Endometrial microvascular endothelial cells (primary cell): ENCODE data around the gene DBX1. TPM values are rescaled to one million over a fixed set of nuclear protein-coding genes. Genes with fewer than 3 reads are reported as not detected.
"Not testable (repeated sequence)": the region's sequence is repeated elsewhere in the genome, so short reads cannot be mapped to it uniquely, and the experiment has no call there.

ENCODE experiments used
- in situ Hi-C: cut with HindIII; loops from 2 replicates; pipeline ENCODE4 v1.10.0; 2017; ENCODE audit warnings: low sequenced_read_pairs, low pct_unique_long_range_greater_than_20kb; ENCODE audit errors: inconsistent ontology term
- total RNA-seq: library from RNA; depleted of rRNA; stranded (reverse); fragments of >200 nt; gene quantifications from one replicate; pipeline ENCODE4 v1.2.3, GENCODE V29; 2015; ENCODE audit errors: inconsistent ontology term

DBX1 gene
- not detected for total RNA-seq

GRCh38 chr11:20160425-20161229, at the start of gene DBX1:
TSS of gene DBX1 (minus strand) at chr11:20160475. CDS start at chr11:20160324, 151 bp downstream.
- in situ Hi-C loops = no loop called here

- in situ Hi-C loops = no loop called here
Measured at GRCh38 chr11:20208622-20209111, 48.4 kb upstream of the DBX1 start.

GRCh38 chr11:20207781-20208621, 47.7 kb upstream of the DBX1 start:
- in situ Hi-C loops = no loop called here

DNA sequence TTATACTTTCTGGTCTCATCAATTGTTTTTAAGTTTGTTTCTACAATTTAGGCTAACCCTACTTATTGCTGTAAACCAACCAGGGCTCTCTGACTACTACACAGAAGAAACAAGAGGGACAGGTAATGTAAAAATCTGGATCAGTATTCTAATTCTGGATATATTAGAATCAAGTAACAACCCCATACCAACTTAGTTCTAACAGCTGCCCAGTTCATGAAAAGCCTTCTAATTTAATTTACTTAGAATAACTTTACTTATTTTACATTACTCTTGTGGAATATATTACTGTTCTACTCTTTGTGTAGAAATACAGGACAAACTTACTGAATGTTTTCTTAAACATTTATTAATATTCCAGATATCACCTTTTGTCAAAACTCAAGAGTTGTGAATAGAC, 45.5 kb upstream of the DBX1 start:
- in situ Hi-C loops = no loop called here

DNA sequence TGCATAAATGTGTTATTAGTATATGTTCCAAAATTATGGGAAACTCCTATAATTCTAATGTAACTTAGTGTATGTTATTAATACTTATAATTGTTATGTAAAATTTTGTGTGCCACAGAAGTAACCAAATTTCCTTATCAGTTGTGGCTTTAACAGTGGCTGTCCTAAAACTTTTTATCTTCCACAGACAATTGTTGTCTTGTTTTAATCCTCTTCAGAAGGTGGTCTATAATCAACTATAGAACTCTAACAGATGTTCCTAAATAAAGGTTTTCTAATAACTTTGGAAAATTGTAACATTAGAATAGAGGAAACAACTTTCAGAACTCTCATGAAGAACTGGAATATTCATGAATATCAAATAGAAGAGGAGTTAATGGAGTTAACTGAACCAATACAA, 44.4 kb upstream of the DBX1 start:
- in situ Hi-C loops = no loop called here

DNA sequence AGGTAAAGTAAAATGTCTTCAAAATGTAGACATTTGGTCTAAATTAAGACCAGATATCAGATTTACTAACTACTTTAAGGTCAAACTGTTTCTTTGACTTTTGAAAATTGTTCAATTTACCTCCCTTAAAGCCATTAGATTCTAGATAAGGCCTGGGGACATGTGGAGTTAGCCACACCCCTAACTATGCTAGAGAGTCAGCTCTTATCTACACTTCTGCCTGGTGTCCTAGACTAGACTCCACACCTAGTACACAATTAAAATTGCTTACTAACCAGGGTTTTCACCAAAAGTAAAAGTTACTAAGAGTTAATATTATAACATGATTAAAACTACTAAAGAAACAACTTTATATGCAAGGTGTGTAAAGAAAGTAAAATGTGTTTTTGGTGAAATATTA, 43.6 kb upstream of the DBX1 start:
- in situ Hi-C loops = no loop called here

DNA sequence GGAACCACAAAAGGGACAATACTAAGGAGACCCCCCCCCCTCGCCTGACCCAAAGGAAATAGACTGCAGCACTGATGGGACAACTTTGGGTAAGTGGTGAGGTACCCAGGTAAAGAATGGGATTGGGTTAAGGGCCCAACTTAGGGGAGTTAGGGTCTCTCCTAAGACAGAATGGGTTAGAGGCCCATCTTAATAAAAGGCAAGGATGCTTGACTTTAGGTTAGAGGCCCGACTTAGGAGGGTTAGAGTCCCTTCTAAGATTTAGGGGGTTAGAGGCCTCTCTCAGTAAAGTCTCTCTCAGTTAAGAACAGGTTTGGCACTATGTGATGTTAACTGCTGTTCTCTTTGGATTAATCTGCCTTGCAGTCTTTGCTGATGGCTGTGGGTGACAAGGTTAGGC, 41.0 kb upstream of the DBX1 start:
- in situ Hi-C loops = no loop called here

DNA sequence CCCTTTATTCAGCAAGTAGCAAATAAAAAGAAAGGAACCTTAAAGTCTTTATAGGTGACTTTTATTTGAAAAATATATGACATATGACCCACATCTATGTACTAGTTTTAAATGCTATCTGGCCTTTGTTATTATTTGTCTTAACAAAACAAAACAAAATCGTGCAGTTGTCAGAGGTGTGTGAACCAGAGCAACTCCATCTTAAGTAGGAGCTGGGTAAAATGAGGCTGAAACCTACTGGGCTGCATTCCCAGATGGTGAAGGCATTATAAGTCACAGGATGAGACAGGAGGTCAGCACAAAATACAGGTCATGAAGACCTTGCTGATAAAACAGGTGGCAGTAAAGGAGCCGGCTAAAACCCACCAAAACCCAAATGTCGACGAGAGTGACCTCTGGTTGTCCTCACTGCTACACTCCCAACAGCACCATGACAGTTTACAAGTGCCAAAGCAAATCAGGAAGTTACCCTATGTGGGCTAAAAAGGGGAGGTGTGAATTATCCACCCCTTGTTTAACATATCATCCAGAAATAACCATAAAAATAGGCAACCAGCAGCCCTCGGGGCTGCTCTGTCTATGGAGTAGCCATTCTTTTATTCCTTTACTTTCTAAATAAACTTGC, 40.2 kb upstream of the DBX1 start:
- in situ Hi-C loops = not testable (repeated sequence)

- in situ Hi-C loops = no loop called here
Measured at GRCh38 chr11:20197881-20198280, 37.6 kb upstream of the DBX1 start.

DNA sequence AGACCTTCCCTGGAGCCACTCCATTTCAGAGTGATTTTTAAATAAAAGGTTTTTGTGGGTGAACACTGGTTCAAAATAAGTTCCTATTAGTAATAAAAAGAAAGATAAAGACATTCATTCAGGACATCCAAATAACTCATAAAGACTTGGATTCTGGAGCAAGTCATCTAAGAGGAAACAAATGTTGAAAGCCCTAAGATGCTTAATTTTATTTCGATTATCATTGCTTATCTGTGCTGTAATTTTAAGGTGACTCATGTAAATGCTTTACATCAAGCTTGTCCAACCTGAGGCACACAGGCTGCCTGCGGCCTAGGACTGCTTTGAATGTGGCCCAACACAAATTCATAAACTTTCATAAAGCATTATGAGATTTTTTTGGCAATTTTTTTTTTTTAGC, 34.2 kb upstream of the DBX1 start:
- in situ Hi-C loops = no loop called here

DNA sequence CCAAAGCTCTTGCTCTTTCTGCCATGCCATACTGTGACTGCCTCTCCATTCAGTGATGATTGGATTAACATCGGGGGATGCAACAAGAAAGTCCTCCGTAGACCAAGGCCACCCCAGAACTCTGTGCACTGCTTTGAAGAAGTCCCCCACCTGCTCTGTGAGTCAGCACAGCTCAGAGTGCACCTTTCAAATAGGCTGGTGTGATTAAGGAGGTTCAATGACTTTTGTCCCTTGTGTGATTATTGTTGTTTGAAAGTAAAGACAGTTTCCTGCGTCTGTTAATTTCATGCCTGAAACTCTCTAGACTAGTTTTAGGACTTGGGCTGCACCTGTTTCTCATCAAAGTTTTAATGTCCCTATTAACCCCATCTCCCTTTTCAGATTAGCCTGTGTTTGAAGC, 33.0 kb upstream of the DBX1 start:
- in situ Hi-C loops = no loop called here

DNA sequence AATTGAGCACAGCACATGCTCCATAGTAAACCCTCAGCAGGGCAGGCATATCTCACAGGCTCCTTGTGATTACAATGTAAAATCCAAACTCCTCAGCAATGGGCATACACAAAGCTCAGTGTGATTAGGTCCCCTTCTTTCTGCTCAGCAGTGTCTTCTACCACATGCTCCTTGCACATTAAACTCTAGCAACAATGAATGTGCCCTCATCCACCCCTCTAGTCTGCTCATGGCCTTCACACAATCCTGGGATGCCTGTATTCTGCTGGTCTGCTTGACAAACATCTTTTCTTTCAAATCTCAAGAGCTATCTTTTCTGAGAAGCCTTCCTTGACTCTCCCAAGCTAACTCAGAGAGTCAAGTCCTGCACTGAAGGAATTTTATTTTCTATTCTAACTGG, 32.4 kb upstream of the DBX1 start:
- in situ Hi-C loops = no loop called here

- in situ Hi-C loops = no loop called here
Measured at GRCh38 chr11:20192151-20192550, 31.9 kb upstream of the DBX1 start.

- in situ Hi-C loops = no loop called here
Measured at GRCh38 chr11:20178976-20179375, 18.7 kb upstream of the DBX1 start.

GRCh38 chr11:20177136-20177535, 16.9 kb upstream of the DBX1 start:
- in situ Hi-C loops = no loop called here

DNA sequence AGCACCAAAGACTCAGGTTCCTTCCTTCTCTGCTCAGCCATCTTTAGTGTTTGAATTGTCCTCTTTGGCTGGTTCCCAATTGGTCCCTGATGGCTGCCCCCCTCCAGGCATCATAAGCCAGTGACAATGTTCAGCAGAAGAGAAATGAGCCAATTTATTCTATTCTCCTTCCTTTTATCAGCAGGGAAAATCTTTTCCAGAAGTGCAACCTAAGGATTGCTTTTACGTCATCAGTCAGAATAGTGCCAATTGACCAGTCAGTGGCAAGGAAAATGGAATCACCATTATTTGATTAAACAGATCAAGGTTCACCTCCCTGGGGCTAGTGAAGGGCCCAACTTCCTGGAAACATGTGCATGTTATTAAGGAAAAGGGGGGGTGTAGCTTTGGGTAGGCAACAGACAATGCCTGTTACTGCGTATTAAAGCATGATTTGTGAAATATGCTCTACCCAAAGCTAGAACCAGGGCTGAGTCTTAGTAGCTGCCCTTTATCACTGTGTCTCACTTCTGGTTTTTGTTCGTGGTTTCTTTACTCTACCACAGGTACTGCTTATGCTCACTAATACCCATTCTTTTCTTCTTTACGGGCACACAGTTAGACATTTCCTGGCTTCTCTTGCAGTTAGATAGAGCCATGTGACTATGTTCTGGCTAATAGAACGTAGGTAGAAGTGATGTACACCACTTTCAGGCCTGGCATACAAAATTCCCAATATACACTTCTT, 12.6 kb upstream of the DBX1 start:
- in situ Hi-C loops = no loop called here

DNA sequence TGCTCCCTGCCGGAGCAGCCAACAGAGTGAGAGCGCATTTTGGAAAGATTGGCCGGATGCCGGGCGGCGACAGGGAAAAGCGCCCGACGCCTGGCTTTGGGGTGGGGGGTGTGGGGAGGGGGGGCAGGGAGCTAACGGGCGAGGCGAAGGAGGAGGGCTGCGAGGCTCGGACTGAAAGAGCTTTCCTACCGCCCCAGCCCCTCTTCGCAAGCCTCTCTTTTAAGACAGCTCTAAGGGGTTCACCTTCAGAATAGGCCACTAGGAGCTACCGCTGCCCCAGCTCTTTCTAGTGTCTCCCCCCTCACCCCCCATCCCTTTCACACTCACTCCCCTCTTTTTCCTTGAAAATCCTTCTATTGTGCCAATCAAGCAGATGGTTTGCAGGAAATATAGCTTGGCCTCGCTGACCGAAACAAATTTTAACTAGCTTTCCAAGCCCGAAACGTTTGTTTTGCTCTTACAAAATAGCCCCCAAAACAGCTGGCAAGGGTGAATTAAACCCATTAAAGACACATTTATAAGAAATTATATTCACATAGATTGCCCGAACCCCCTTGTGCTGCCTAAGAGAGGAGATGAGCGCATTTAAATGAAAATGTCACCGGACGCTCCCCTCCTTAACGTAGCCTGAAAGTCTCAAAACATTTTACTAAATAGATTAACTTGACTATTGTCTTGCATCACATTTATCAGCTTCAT, 3.7 kb upstream of the DBX1 start:
- in situ Hi-C loops = no loop called here
